ENCODE results near the gene LIPE.

LIPE gene

GRCh38 chr19:42428676-42429075 lies 1.5 kb upstream of the LIPE start:
- H3K4me1 Mint-ChIP-seq: peaks cover 21% of the 10 kb centered on the region
- H3K9me3 Mint-ChIP-seq: no peaks in the 10 kb centered on the region
- DNase-seq (no peak), ATAC-seq (no peak)
- H3K27me3 Mint-ChIP-seq: no peaks in the 10 kb centered on the region
- H3K27ac Mint-ChIP-seq: no peak overlapping the region
- H3K4me3 Mint-ChIP-seq: no peak overlapping the region

GRCh38 chr19:42426643-42427042 lies 545 bp downstream of the LIPE start:
- no peak for DNase-seq
- Mint-ChIP-seq H3K27me3 (no peaks in the 10 kb centered on the region), H3K4me3 (no peak overlapping the region), H3K27ac (no peak overlapping the region), H3K4me1 (peaks cover 25% of the 10 kb centered on the region), H3K9me3 (no peaks in the 10 kb centered on the region)
- no peak for ATAC-seq

GRCh38 chr19:42424712-42425131 lies 2.5 kb downstream of the LIPE start:
- ATAC-seq (no peak), DNase-seq (no peak)
- no peaks in the 10 kb centered on the region for H3K27me3 Mint-ChIP-seq
- peak overlapping the region; percentile 91 to 98 for H3K4me3 Mint-ChIP-seq
- peaks cover 44% of the 10 kb centered on the region for H3K4me1 Mint-ChIP-seq
- H3K9me3 Mint-ChIP-seq: no peaks in the 10 kb centered on the region
- H3K27ac Mint-ChIP-seq: no peak overlapping the region

GRCh38 chr19:42424345-42424707 lies 2.9 kb downstream of the LIPE start:
- H3K9me3 Mint-ChIP-seq: no peaks in the 10 kb centered on the region
- H3K4me3 Mint-ChIP-seq: peak overlapping the region; percentile 91 to 98
- DNase-seq (no peak), ATAC-seq (no peak)
- peak overlapping the region in 1 of 2 donors; percentile 79 for H3K27ac Mint-ChIP-seq
- no peaks in the 10 kb centered on the region for H3K27me3 Mint-ChIP-seq
- peaks cover 44% of the 10 kb centered on the region for H3K4me1 Mint-ChIP-seq

- peak overlapping the region; percentile 79 to 98 for H3K27ac Mint-ChIP-seq
- peaks cover 44% of the 10 kb centered on the region for H3K4me1 Mint-ChIP-seq
- peak; percentile 93 for ATAC-seq
- peak overlapping the region; percentile 91 to 98 for H3K4me3 Mint-ChIP-seq
- no peaks in the 10 kb centered on the region for H3K9me3 Mint-ChIP-seq
- DNase-seq: peak; percentile 96
- no peaks in the 10 kb centered on the region for H3K27me3 Mint-ChIP-seq
Observed at GRCh38 chr19:42423462-42424344, 3.5 kb downstream of the LIPE start.

GRCh38 chr19:42422901-42423461 lies 4.2 kb downstream of the LIPE start:
- Mint-ChIP-seq H3K27ac (peak overlapping the region; percentile 79 to 98), H3K4me3 (peak overlapping the region; percentile 91 to 98), H3K9me3 (no peaks in the 10 kb centered on the region), H3K4me1 (peaks cover 44% of the 10 kb centered on the region), H3K27me3 (no peaks in the 10 kb centered on the region)
- ATAC-seq (peak; percentile 66), DNase-seq (peak; percentile 76 to 77)

- Mint-ChIP-seq H3K9me3 (no peaks in the 10 kb centered on the region), H3K4me3 (peak overlapping the region; percentile 91 to 98), H3K27ac (peak overlapping the region in 1 of 2 donors; percentile 79), H3K4me1 (peaks cover 44% of the 10 kb centered on the region), H3K27me3 (no peaks in the 10 kb centered on the region)
- ATAC-seq (no peak), DNase-seq (no peak)
Observed at GRCh38 chr19:42422092-42422900, 4.9 kb downstream of the LIPE start.

GRCh38 chr19:42421591-42422031 lies 5.6 kb downstream of the LIPE start:
- H3K9me3 Mint-ChIP-seq: no peaks in the 10 kb centered on the region
- H3K27ac Mint-ChIP-seq: no peak overlapping the region
- no peaks in the 10 kb centered on the region for H3K27me3 Mint-ChIP-seq
- ATAC-seq: no peak
- no peak for DNase-seq
- H3K4me3 Mint-ChIP-seq: peak overlapping the region; percentile 91 to 98
- peaks cover 44% of the 10 kb centered on the region for H3K4me1 Mint-ChIP-seq

GRCh38 chr19:42421101-42421500 lies 6.1 kb downstream of the LIPE start:
- H3K27ac Mint-ChIP-seq: no peak overlapping the region
- H3K9me3 Mint-ChIP-seq: no peaks in the 10 kb centered on the region
- DNase-seq (no peak), ATAC-seq (no peak)
- H3K4me1 Mint-ChIP-seq: peaks cover 44% of the 10 kb centered on the region
- no peaks in the 10 kb centered on the region for H3K27me3 Mint-ChIP-seq
- no peak overlapping the region for H3K4me3 Mint-ChIP-seq

GRCh38 chr19:42420055-42420544 lies 7.1 kb downstream of the LIPE start:
- Mint-ChIP-seq H3K9me3 (no peaks in the 10 kb centered on the region), H3K27me3 (no peaks in the 10 kb centered on the region), H3K4me1 (peaks cover 44% of the 10 kb centered on the region), H3K27ac (no peak overlapping the region), H3K4me3 (no peak overlapping the region)
- ATAC-seq (peak; percentile 64), DNase-seq (peak; percentile 74 to 81)

GRCh38 chr19:42419309-42419708 lies 7.9 kb downstream of the LIPE start:
- DNase-seq: no peak
- no peak overlapping the region for H3K27ac Mint-ChIP-seq
- ATAC-seq: no peak
- no peak overlapping the region for H3K4me3 Mint-ChIP-seq
- H3K9me3 Mint-ChIP-seq: no peaks in the 10 kb centered on the region
- H3K27me3 Mint-ChIP-seq: no peaks in the 10 kb centered on the region
- peaks cover 41% of the 10 kb centered on the region for H3K4me1 Mint-ChIP-seq

- Mint-ChIP-seq H3K27me3 (no peaks in the 10 kb centered on the region), H3K27ac (no peak overlapping the region), H3K9me3 (no peaks in the 10 kb centered on the region), H3K4me3 (no peak overlapping the region), H3K4me1 (peaks cover 6% of the 10 kb centered on the region)
- no peak for ATAC-seq
- DNase-seq: no peak
Observed at GRCh38 chr19:42412661-42413076, 14.5 kb downstream of the LIPE start.

GRCh38 chr19:42412227-42412626 lies 15.0 kb downstream of the LIPE start:
- no peak for ATAC-seq
- H3K4me3 Mint-ChIP-seq: peak overlapping the region in 1 of 2 donors; percentile 19
- peaks cover 6% of the 10 kb centered on the region for H3K4me1 Mint-ChIP-seq
- no peak for DNase-seq
- H3K27me3 Mint-ChIP-seq: no peaks in the 10 kb centered on the region
- no peaks in the 10 kb centered on the region for H3K9me3 Mint-ChIP-seq
- peak overlapping the region in 1 of 2 donors; percentile 55 for H3K27ac Mint-ChIP-seq

- Mint-ChIP-seq H3K4me1 (peaks cover 6% of the 10 kb centered on the region), H3K27ac (peak overlapping the region in 1 of 2 donors; percentile 90), H3K27me3 (no peaks in the 10 kb centered on the region), H3K4me3 (no peak overlapping the region), H3K9me3 (no peaks in the 10 kb centered on the region)
- no peak for ATAC-seq
- DNase-seq: no peak
Observed at GRCh38 chr19:42411581-42412178, 15.5 kb downstream of the LIPE start.

GRCh38 chr19:42410371-42410770 lies 16.8 kb downstream of the LIPE start:
- H3K4me3 Mint-ChIP-seq: no peak overlapping the region
- ATAC-seq (no peak), DNase-seq (no peak)
- no peaks in the 10 kb centered on the region for H3K27me3 Mint-ChIP-seq
- no peaks in the 10 kb centered on the region for H3K9me3 Mint-ChIP-seq
- H3K4me1 Mint-ChIP-seq: peaks cover 6% of the 10 kb centered on the region
- H3K27ac Mint-ChIP-seq: no peak overlapping the region

Measured in stimulated activated naive CD8-positive, alpha-beta T cell treated with anti-CD3 and anti-CD28 coated beads, Interleukin-15, amount 100 ng/mL, for 72 hours (primary cell).